HepG2 (cell line): ENCODE data around the gene TIMM17B. TPM values are rescaled to one million over a fixed set of nuclear protein-coding genes. Genes with fewer than 3 reads are reported as not detected.

Source experiments
- AGO1 ChIP-seq: fragments of 200-400 bp; formaldehyde crosslinking; IDR thresholded peaks from 2 replicates; pipeline ENCODE4 v1.6.1; 2017; ENCODE audit warnings: mild to moderate bottlenecking, low read depth, low read length, moderate library complexity; ENCODE audit not compliant: poor library complexity, severe bottlenecking
- BCL6 ChIP-seq: IDR thresholded peaks from 2 replicates; pipeline ENCODE4 v1.6.1; 2016; ENCODE audit warnings: missing genetic modification reagents, missing compliant biosample characterization
- JUNB ChIP-seq: sonication (generic); formaldehyde crosslinking; IDR thresholded peaks from 2 replicates; pipeline ENCODE4 v1.8.0; 2022; ENCODE audit warnings: missing genetic modification reagents, mild to moderate bottlenecking, borderline replicate concordance
- KDM5B ChIP-seq: sonication (generic); formaldehyde crosslinking; IDR thresholded peaks from 2 replicates; pipeline ENCODE4 v1.4.0; 2020; ENCODE audit warnings: missing genetic modification reagents, mild to moderate bottlenecking, borderline replicate concordance
- PBX2 ChIP-seq: IDR thresholded peaks from 2 replicates; pipeline ENCODE4 v1.6.1; 2016; ENCODE audit warnings: control low read depth
- REL ChIP-seq: sonication (generic); formaldehyde crosslinking; conservative IDR thresholded peaks from 2 replicates; pipeline ENCODE4 v1.8.0; 2022; ENCODE audit warnings: mild to moderate bottlenecking, missing genetic modification reagents, moderate library complexity
- SAP130 ChIP-seq: IDR thresholded peaks from 2 replicates; pipeline ENCODE4 v1.6.1; 2016; ENCODE audit warnings: low read depth
- TOPORS ChIP-seq: sonication (generic); formaldehyde crosslinking; IDR thresholded peaks from 2 replicates; pipeline ENCODE4 v1.8.0; 2023; ENCODE audit warnings: mild to moderate bottlenecking, missing genetic modification reagents
- ZBTB8A ChIP-seq: sonication (generic); formaldehyde crosslinking; IDR thresholded peaks from 2 replicates; pipeline ENCODE4 v1.4.0; 2020; ENCODE audit warnings: mild to moderate bottlenecking, low read depth, missing genetic modification reagents, borderline replicate concordance
- ZMYM4 ChIP-seq: sonication (generic); formaldehyde crosslinking; IDR thresholded peaks from 2 replicates; pipeline ENCODE4 v1.8.1; 2023; ENCODE audit warnings: mild to moderate bottlenecking, missing genetic modification reagents
- ZNF383 ChIP-seq: sonication (generic); formaldehyde crosslinking; IDR thresholded peaks from 2 replicates; pipeline ENCODE4 v1.4.0; 2020; ENCODE audit warnings: missing genetic modification reagents, mild to moderate bottlenecking, borderline replicate concordance
- ZNF468 ChIP-seq: sonication (generic); formaldehyde crosslinking; IDR thresholded peaks from 2 replicates; pipeline ENCODE4 v1.8.0; 2022; ENCODE audit warnings: mild to moderate bottlenecking, moderate library complexity, missing genetic modification reagents
- ZNF615 ChIP-seq: sonication (generic); formaldehyde crosslinking; IDR thresholded peaks from 2 replicates; pipeline ENCODE4 v1.5.0; 2020; ENCODE audit warnings: mild to moderate bottlenecking, missing genetic modification reagents, borderline replicate concordance
- ZNF678 ChIP-seq: sonication (generic); formaldehyde crosslinking; IDR thresholded peaks from 2 replicates; pipeline ENCODE4 v1.4.0; 2020; ENCODE audit warnings: mild to moderate bottlenecking, missing genetic modification reagents
- polyA plus RNA-seq, 8 experiments: library from polyadenylated mRNA; depleted of rRNA in 3 of 8; stranded (reverse) in 7 of 8; unstranded in 1 of 8; fragments of >200 nt; fragmentation: Illumina TruSeq in 4 of 8; extraction: Trizol in 4 of 8; gene quantifications; 2 replicates each; pipeline versions ENCODE4 v1.2.1 to v1.2.3, GENCODE V29; 2011 to 2016; ENCODE audit warnings: low read depth in 4 of 8, missing spikeins in 1 of 8, mixed read lengths in 1 of 8; ENCODE audit not compliant: insufficient read depth in 1 of 8
- total RNA-seq, 5 experiments: library from RNA; depleted of rRNA; stranded (reverse); fragments of >200 nt; fragmentation: Illumina TruSeq; extraction: Trizol; gene quantifications; 2 replicates each; pipeline ENCODE4 v1.2.3, GENCODE V29; 2016; ENCODE audit warnings: low read depth in 1 of 5
- TF ChIP-seq, protein P1 (sequence below): sonication (generic); formaldehyde crosslinking; IDR thresholded peaks from 2 replicates; pipeline ENCODE4 v1.4.0; 2020; ENCODE audit warnings: mild to moderate bottlenecking, missing genetic modification reagents
- TF ChIP-seq, protein P2 (sequence below): sonication (generic); formaldehyde crosslinking; IDR thresholded peaks from 2 replicates; pipeline ENCODE4 v1.5.0; 2020; ENCODE audit warnings: missing genetic modification reagents
- TF ChIP-seq, protein P3 (sequence below): sonication (generic); formaldehyde crosslinking; IDR thresholded peaks from 2 replicates; pipeline ENCODE4 v1.5.0; 2020; ENCODE audit warnings: mild to moderate bottlenecking, missing genetic modification reagents
- TF ChIP-seq, protein P4 (sequence below): sonication (generic); formaldehyde crosslinking; IDR thresholded peaks from 2 replicates; pipeline ENCODE4 v1.5.0; 2020; ENCODE audit warnings: missing genetic modification reagents, mild to moderate bottlenecking, borderline replicate concordance
- TF ChIP-seq, protein P5 (sequence below): sonication (generic); formaldehyde crosslinking; IDR thresholded peaks from 2 replicates; pipeline ENCODE4 v1.4.0; 2020; ENCODE audit warnings: missing genetic modification reagents, borderline replicate concordance

The TIMM17B gene
- total and polyA plus RNA-seq, 2 of the 13 experiments (the other 11 are each of a cell fraction or from before 2014, with no cell fraction given), result 56.0 to 72.5 TPM

DNA sequence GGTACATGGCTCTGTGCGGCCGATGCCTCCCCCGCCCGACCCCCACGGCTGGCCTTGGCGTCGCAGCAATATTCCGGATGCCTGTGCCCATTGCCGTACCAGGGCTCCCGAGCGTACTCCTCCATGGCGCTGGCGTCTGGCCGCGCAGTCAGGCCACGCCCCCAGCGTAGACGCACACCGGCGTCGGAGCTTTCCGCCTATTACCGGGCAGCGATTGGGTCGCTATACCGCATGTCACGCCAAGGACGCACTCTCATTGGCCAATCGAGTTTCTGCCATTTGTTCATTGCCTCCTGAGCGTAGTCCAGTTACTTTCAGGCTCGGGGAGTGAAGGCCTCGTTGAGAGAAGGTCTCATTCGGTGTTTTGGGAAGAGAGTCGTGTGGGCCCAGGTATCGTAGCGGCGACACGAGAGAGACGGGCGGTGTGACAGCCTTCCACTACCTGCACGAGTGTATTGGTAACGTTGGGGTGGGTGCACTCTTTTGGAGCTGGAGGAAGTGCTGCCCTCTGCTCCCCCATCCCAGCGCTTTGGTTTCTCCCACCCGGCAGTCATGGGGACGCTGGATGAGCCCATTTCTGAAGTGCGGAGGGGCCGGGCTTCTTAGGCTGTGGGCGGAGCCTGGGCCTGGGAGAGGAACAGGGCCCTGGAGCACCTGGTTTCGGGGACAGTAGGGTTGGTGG is at the start of gene TIMM17B, which contains the start of gene PQBP1 (continued):
- TF ChIP-seq, protein P1, sequence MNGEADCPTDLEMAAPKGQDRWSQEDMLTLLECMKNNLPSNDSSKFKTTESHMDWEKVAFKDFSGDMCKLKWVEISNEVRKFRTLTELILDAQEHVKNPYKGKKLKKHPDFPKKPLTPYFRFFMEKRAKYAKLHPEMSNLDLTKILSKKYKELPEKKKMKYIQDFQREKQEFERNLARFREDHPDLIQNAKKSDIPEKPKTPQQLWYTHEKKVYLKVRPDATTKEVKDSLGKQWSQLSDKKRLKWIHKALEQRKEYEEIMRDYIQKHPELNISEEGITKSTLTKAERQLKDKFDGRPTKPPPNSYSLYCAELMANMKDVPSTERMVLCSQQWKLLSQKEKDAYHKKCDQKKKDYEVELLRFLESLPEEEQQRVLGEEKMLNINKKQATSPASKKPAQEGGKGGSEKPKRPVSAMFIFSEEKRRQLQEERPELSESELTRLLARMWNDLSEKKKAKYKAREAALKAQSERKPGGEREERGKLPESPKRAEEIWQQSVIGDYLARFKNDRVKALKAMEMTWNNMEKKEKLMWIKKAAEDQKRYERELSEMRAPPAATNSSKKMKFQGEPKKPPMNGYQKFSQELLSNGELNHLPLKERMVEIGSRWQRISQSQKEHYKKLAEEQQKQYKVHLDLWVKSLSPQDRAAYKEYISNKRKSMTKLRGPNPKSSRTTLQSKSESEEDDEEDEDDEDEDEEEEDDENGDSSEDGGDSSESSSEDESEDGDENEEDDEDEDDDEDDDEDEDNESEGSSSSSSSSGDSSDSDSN (CRISPR knock-in tag), result no peak
- TF ChIP-seq, protein P2, sequence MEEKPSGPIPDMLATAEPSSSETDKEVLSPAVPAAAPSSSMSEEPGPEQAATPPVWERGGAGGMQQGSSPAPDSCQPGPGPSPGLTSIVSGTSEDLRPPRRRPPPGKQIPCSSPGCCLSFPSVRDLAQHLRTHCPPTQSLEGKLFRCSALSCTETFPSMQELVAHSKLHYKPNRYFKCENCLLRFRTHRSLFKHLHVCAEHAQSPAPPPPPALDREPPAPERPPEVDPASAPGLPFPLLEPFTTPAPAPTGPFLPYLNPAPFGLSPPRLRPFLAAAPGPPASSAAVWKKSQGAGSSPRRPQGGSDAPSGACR (CRISPR knock-in tag), result no peak
- TF ChIP-seq, protein P3, sequence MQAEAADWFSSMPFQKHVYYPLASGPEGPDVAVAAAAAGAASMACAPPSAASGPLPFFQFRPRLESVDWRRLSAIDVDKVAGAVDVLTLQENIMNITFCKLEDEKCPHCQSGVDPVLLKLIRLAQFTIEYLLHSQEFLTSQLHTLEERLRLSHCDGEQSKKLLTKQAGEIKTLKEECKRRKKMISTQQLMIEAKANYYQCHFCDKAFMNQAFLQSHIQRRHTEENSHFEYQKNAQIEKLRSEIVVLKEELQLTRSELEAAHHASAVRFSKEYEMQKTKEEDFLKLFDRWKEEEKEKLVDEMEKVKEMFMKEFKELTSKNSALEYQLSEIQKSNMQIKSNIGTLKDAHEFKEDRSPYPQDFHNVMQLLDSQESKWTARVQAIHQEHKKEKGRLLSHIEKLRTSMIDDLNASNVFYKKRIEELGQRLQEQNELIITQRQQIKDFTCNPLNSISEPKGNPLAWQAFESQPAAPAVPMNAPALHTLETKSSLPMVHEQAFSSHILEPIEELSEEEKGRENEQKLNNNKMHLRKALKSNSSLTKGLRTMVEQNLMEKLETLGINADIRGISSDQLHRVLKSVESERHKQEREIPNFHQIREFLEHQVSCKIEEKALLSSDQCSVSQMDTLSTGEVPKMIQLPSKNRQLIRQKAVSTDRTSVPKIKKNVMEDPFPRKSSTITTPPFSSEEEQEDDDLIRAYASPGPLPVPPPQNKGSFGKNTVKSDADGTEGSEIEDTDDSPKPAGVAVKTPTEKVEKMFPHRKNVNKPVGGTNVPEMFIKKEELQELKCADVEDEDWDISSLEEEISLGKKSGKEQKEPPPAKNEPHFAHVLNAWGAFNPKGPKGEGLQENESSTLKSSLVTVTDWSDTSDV (CRISPR knock-in tag), result no peak
- no peak for TF ChIP-seq REL (CRISPR knock-in tag)
- no peak for TF ChIP-seq ZNF615 (CRISPR knock-in tag)
- TF ChIP-seq PBX2 (CRISPR knock-in tag), result peak; percentile 58
- TF ChIP-seq, protein P4, sequence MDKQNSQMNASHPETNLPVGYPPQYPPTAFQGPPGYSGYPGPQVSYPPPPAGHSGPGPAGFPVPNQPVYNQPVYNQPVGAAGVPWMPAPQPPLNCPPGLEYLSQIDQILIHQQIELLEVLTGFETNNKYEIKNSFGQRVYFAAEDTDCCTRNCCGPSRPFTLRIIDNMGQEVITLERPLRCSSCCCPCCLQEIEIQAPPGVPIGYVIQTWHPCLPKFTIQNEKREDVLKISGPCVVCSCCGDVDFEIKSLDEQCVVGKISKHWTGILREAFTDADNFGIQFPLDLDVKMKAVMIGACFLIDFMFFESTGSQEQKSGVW, result no peak
- no peak for TF ChIP-seq BCL6 (CRISPR knock-in tag)
- no peak for TF ChIP-seq TOPORS
- TF ChIP-seq, protein P5, sequence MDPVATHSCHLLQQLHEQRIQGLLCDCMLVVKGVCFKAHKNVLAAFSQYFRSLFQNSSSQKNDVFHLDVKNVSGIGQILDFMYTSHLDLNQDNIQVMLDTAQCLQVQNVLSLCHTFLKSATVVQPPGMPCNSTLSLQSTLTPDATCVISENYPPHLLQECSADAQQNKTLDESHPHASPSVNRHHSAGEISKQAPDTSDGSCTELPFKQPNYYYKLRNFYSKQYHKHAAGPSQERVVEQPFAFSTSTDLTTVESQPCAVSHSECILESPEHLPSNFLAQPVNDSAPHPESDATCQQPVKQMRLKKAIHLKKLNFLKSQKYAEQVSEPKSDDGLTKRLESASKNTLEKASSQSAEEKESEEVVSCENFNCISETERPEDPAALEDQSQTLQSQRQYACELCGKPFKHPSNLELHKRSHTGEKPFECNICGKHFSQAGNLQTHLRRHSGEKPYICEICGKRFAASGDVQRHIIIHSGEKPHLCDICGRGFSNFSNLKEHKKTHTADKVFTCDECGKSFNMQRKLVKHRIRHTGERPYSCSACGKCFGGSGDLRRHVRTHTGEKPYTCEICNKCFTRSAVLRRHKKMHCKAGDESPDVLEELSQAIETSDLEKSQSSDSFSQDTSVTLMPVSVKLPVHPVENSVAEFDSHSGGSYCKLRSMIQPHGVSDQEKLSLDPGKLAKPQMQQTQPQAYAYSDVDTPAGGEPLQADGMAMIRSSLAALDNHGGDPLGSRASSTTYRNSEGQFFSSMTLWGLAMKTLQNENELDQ (CRISPR knock-in tag), result no peak
- no peak for TF ChIP-seq ZNF468 (CRISPR knock-in tag)
- TF ChIP-seq JUNB (CRISPR knock-in tag), result no peak
- TF ChIP-seq ZNF678 (CRISPR knock-in tag), result no peak
- TF ChIP-seq AGO1, result no peak
- TF ChIP-seq ZBTB8A (CRISPR knock-in tag), result no peak
- 0 out of 2 replicates have a peak, but pooled peaks have one; percentile 57 for TF ChIP-seq KDM5B
- no peak for TF ChIP-seq ZNF383 (CRISPR knock-in tag)
- TF ChIP-seq SAP130 (CRISPR knock-in tag), result peak; percentile 63
- TF ChIP-seq ZMYM4 (CRISPR knock-in tag), result peak; percentile 50; the same call in 1 of the 2 replicates
